GM23338 (cell line): ENCODE results near the gene DCLK1. TPM values are rescaled to one million over a fixed set of nuclear protein-coding genes. Genes with fewer than 3 reads are reported as not detected.

ENCODE experiments used
- ATAC-seq: fragments of 200-7000 bp; cut with Tn5 transposase; 3 replicates; pipeline ENCODE4 v1.9.1; 2020
- DNase-seq: peaks from one replicate; pipeline ENCODE4 v3.0.0-alpha.2; 2015; ENCODE audit warnings: low spot score
- H2AFZ ChIP-seq: fragments of 200-600 bp; sonication (generic); 2 replicates; pipeline ENCODE4 v1.8.0; 2016; ENCODE audit warnings: antibody characterized with exemption, mild to moderate bottlenecking, moderate library complexity
- H3F3A ChIP-seq: fragments of 200-600 bp; sonication (generic); replicated peaks from 2 replicates; pipeline ENCODE4 v1.8.0; 2017; ENCODE audit warnings: antibody characterized with exemption, mixed run types, low read depth
- H3K27ac ChIP-seq: fragments of 200-600 bp; sonication (generic); 2 replicates; pipeline ENCODE4 v1.6.1; 2016; ENCODE audit warnings: low read depth
- H3K27me3 ChIP-seq: fragments of 200-600 bp; sonication (generic); 2 replicates; pipeline ENCODE4 v1.8.0; 2016; ENCODE audit warnings: mild to moderate bottlenecking, mixed run types, moderate library complexity; ENCODE audit not compliant: insufficient read depth
- H3K36me3 ChIP-seq: fragments of 200-600 bp; sonication (generic); 2 replicates; pipeline ENCODE4 v1.8.0; 2016; ENCODE audit warnings: mild to moderate bottlenecking; ENCODE audit not compliant: insufficient read depth
- H3K4me1 ChIP-seq: fragments of 200-600 bp; sonication (generic); 2 replicates; pipeline ENCODE4 v1.8.0; 2016; ENCODE audit warnings: mild to moderate bottlenecking, moderate library complexity; ENCODE audit not compliant: insufficient read depth
- H3K4me2 ChIP-seq: fragments of 200-600 bp; sonication (generic); 2 replicates; pipeline ENCODE4 v1.7.1; 2017; ENCODE audit warnings: mixed run types
- H3K4me3 ChIP-seq: fragments of 200-600 bp; sonication (generic); 2 replicates; pipeline ENCODE4 v1.6.1; 2016; ENCODE audit warnings: mixed run types
- H3K79me2 ChIP-seq: fragments of 200-600 bp; sonication (generic); replicated peaks from 2 replicates; pipeline ENCODE4 v1.8.0; 2017; ENCODE audit warnings: mild to moderate bottlenecking; ENCODE audit not compliant: insufficient read depth
- H3K9me2 ChIP-seq: fragments of 200-600 bp; sonication (generic); 2 replicates; pipeline ENCODE4 v1.8.0; 2017; ENCODE audit not compliant: insufficient read depth
- H4K20me1 ChIP-seq: fragments of 200-600 bp; sonication (generic); replicated peaks from 2 replicates; pipeline ENCODE4 v1.8.0; 2017; ENCODE audit warnings: mild to moderate bottlenecking; ENCODE audit not compliant: insufficient read depth
- H3K27ac Mint-ChIP-seq: 2 replicates; pipeline ENCODE4 v1.8.0; 2020; ENCODE audit warnings: inconsistent platforms, mild to moderate bottlenecking, moderate library complexity, mixed read lengths
- H3K27me3 Mint-ChIP-seq: 3 replicates; pipeline ENCODE4 v1.8.0; 2022; ENCODE audit warnings: low read depth, mild to moderate bottlenecking, moderate library complexity, mixed read lengths, inconsistent platforms; ENCODE audit not compliant: insufficient read depth, poor library complexity
- H3K36me3 Mint-ChIP-seq: 3 replicates; pipeline ENCODE4 v1.8.0; 2021; ENCODE audit warnings: low read depth, mild to moderate bottlenecking, inconsistent platforms, moderate library complexity, mixed read lengths
- H3K4me1 Mint-ChIP-seq: 3 replicates; pipeline ENCODE4 v1.8.0; 2020; ENCODE audit warnings: mild to moderate bottlenecking, inconsistent platforms, mixed read lengths
- H3K4me3 Mint-ChIP-seq: 3 replicates; pipeline ENCODE4 v1.8.0; 2021; ENCODE audit warnings: moderate library complexity, mild to moderate bottlenecking, inconsistent platforms, mixed read lengths
- H3K9me3 Mint-ChIP-seq: 3 replicates; pipeline ENCODE4 v1.8.0; 2020; ENCODE audit warnings: moderate library complexity, mild to moderate bottlenecking, inconsistent platforms, mixed read lengths
- CREB1 ChIP-seq: fragments of 250-450 bp; sonication (Bioruptor Pico); IDR thresholded peaks from 2 replicates; pipeline ENCODE4 v1.5.0; 2020; ENCODE audit warnings: low read depth, mild to moderate bottlenecking, moderate library complexity
- EZH2phosphoT487 ChIP-seq: fragments of 200-600 bp; sonication (generic); IDR thresholded peaks from one replicate; pipeline ENCODE4 v1.8.1; 2018; ENCODE audit warnings: antibody characterized with exemption; ENCODE audit not compliant: unreplicated experiment
- JUNB ChIP-seq: IDR thresholded peaks from one replicate; pipeline ENCODE4 v1.6.1; 2016; ENCODE audit warnings: antibody characterized with exemption; ENCODE audit not compliant: unreplicated experiment
- NANOG ChIP-seq: IDR thresholded peaks from 2 replicates; pipeline ENCODE4 v1.6.1; 2016; ENCODE audit warnings: antibody characterized with exemption, borderline replicate concordance
- STAT1 ChIP-seq: IDR thresholded peaks from one replicate; pipeline ENCODE4 v1.6.1; 2016; ENCODE audit warnings: antibody characterized with exemption; ENCODE audit not compliant: unreplicated experiment
- ZNF114 ChIP-seq: fragments of 250-450 bp; sonication (Bioruptor Pico); IDR thresholded peaks from 2 replicates; pipeline ENCODE4 v1.5.0; 2020; ENCODE audit warnings: mild to moderate bottlenecking, moderate library complexity
- ZNF331 ChIP-seq: fragments of 250-450 bp; sonication (Bioruptor Pico); IDR thresholded peaks from 2 replicates; pipeline ENCODE4 v1.5.0; 2020; ENCODE audit warnings: low read depth, mild to moderate bottlenecking, moderate library complexity
- polyA plus RNA-seq: library from polyadenylated mRNA; unstranded; fragments of >200 nt; fragmentation: Nextera tagmentation; extraction: Ambion mirVana; gene quantifications from 2 replicates; pipeline ENCODE4 v1.2.1, GENCODE V29; 2016
- total RNA-seq: library from RNA; depleted of rRNA; stranded (reverse); fragments of >200 nt; shearing (Covaris generic); gene quantifications from 2 replicates; pipeline ENCODE4 v1.2.3, GENCODE V29; 2014
- TF ChIP-seq, protein P1 (sequence below): IDR thresholded peaks from one replicate; pipeline ENCODE4 v1.6.1; 2018; ENCODE audit warnings: antibody characterized with exemption; ENCODE audit not compliant: unreplicated experiment
- TF ChIP-seq, protein P2 (sequence below): fragments of 250-450 bp; sonication (Bioruptor Pico); IDR thresholded peaks from 2 replicates; pipeline ENCODE4 v1.5.0; 2020; ENCODE audit warnings: mild to moderate bottlenecking, moderate library complexity

DCLK1 gene
- total and polyA plus RNA-seq, 2 experiments from 2014 or later: 13.1 to 57.7 TPM

DNA sequence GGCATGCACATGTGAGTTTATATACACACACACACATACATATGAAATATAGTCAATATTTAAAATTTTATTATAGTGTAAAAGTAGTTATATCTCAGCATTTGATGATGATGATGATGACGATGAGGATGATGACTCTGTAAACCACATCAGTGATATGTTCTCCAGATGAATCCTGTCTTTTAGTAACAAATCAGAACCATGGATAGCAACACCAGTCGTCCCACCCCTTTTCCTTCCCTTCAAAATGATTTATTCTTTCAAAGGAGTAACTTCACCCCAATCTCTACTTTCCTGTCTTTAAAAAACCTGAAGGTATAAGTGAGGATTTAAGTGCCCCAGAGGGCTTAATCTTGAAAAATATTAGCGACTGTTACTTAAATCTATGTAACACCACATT lies 74.1 kb downstream of the DCLK1 start:
- no peak overlapping the region for H2AFZ ChIP-seq
- Mint-ChIP-seq H3K27ac (no peak overlapping the region), H3K4me1 (peaks cover 13% of the 10 kb centered on the region), H3K4me3 (no peak overlapping the region), H3K36me3 (peaks cover 10% of the 10 kb centered on the region; the same call in 2 of the 3 replicates), H3K27me3 (no peaks in the 10 kb centered on the region), H3K9me3 (peaks cover 10% of the 10 kb centered on the region)
- TF ChIP-seq, protein P1, sequence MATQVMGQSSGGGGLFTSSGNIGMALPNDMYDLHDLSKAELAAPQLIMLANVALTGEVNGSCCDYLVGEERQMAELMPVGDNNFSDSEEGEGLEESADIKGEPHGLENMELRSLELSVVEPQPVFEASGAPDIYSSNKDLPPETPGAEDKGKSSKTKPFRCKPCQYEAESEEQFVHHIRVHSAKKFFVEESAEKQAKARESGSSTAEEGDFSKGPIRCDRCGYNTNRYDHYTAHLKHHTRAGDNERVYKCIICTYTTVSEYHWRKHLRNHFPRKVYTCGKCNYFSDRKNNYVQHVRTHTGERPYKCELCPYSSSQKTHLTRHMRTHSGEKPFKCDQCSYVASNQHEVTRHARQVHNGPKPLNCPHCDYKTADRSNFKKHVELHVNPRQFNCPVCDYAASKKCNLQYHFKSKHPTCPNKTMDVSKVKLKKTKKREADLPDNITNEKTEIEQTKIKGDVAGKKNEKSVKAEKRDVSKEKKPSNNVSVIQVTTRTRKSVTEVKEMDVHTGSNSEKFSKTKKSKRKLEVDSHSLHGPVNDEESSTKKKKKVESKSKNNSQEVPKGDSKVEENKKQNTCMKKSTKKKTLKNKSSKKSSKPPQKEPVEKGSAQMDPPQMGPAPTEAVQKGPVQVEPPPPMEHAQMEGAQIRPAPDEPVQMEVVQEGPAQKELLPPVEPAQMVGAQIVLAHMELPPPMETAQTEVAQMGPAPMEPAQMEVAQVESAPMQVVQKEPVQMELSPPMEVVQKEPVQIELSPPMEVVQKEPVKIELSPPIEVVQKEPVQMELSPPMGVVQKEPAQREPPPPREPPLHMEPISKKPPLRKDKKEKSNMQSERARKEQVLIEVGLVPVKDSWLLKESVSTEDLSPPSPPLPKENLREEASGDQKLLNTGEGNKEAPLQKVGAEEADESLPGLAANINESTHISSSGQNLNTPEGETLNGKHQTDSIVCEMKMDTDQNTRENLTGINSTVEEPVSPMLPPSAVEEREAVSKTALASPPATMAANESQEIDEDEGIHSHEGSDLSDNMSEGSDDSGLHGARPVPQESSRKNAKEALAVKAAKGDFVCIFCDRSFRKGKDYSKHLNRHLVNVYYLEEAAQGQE: peak; percentile 80
- TF ChIP-seq JUNB: no peak
- no peak overlapping the region for H3K4me3 ChIP-seq
- H3K79me2 ChIP-seq: no peaks in the 10 kb centered on the region; the same call in 1 of the 2 replicates
- H3K4me2 ChIP-seq: no peak overlapping the region
- H3K9me2 ChIP-seq: no peaks in the 10 kb centered on the region
- H3K4me1 ChIP-seq: peaks cover 21% of the 10 kb centered on the region
- no peaks in the 10 kb centered on the region for H3K27me3 ChIP-seq
- no peak overlapping the region for H3K27ac ChIP-seq
- H3K36me3 ChIP-seq: no peaks in the 10 kb centered on the region
- ATAC-seq: no peak
- no peaks in the 10 kb centered on the region for H4K20me1 ChIP-seq
- H3F3A ChIP-seq: no peaks in the 10 kb centered on the region
- DNase-seq: peak; percentile 55

DNA sequence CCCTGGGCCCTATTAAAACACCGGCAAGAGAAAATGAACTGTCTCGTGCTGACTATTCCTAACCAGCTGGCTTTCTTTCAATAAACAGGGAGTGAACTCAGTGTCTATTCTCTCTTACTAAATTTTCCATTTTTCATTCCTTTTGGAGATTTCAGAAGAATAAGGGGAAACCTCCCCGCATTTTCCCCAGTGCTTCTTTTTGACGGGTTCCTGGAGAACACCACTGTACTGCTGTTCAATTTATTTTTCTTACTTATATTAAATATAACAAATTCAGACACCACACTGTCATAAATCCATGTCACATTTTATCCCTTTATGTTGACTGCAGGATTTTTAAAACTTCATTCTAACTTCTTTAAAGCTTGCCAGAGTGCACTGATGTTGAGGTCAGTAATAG lies 75.8 kb downstream of the DCLK1 start:
- Mint-ChIP-seq H3K4me3 (no peak overlapping the region), H3K4me1 (peaks cover 8% of the 10 kb centered on the region), H3K9me3 (peaks cover 10% of the 10 kb centered on the region), H3K27me3 (no peaks in the 10 kb centered on the region), H3K36me3 (peaks cover 10% of the 10 kb centered on the region; the same call in 2 of the 3 replicates), H3K27ac (no peak overlapping the region)
- H3K4me1 ChIP-seq: peaks cover 16% of the 10 kb centered on the region; the same call in 1 of the 2 replicates
- TF ChIP-seq ZNF114 (CRISPR knock-in tag) (no peak), NANOG (no peak), EZH2phosphoT487 (no peak), CREB1 (no peak), ZNF331 (CRISPR knock-in tag) (no peak), STAT1 (no peak)
- TF ChIP-seq, protein P2, sequence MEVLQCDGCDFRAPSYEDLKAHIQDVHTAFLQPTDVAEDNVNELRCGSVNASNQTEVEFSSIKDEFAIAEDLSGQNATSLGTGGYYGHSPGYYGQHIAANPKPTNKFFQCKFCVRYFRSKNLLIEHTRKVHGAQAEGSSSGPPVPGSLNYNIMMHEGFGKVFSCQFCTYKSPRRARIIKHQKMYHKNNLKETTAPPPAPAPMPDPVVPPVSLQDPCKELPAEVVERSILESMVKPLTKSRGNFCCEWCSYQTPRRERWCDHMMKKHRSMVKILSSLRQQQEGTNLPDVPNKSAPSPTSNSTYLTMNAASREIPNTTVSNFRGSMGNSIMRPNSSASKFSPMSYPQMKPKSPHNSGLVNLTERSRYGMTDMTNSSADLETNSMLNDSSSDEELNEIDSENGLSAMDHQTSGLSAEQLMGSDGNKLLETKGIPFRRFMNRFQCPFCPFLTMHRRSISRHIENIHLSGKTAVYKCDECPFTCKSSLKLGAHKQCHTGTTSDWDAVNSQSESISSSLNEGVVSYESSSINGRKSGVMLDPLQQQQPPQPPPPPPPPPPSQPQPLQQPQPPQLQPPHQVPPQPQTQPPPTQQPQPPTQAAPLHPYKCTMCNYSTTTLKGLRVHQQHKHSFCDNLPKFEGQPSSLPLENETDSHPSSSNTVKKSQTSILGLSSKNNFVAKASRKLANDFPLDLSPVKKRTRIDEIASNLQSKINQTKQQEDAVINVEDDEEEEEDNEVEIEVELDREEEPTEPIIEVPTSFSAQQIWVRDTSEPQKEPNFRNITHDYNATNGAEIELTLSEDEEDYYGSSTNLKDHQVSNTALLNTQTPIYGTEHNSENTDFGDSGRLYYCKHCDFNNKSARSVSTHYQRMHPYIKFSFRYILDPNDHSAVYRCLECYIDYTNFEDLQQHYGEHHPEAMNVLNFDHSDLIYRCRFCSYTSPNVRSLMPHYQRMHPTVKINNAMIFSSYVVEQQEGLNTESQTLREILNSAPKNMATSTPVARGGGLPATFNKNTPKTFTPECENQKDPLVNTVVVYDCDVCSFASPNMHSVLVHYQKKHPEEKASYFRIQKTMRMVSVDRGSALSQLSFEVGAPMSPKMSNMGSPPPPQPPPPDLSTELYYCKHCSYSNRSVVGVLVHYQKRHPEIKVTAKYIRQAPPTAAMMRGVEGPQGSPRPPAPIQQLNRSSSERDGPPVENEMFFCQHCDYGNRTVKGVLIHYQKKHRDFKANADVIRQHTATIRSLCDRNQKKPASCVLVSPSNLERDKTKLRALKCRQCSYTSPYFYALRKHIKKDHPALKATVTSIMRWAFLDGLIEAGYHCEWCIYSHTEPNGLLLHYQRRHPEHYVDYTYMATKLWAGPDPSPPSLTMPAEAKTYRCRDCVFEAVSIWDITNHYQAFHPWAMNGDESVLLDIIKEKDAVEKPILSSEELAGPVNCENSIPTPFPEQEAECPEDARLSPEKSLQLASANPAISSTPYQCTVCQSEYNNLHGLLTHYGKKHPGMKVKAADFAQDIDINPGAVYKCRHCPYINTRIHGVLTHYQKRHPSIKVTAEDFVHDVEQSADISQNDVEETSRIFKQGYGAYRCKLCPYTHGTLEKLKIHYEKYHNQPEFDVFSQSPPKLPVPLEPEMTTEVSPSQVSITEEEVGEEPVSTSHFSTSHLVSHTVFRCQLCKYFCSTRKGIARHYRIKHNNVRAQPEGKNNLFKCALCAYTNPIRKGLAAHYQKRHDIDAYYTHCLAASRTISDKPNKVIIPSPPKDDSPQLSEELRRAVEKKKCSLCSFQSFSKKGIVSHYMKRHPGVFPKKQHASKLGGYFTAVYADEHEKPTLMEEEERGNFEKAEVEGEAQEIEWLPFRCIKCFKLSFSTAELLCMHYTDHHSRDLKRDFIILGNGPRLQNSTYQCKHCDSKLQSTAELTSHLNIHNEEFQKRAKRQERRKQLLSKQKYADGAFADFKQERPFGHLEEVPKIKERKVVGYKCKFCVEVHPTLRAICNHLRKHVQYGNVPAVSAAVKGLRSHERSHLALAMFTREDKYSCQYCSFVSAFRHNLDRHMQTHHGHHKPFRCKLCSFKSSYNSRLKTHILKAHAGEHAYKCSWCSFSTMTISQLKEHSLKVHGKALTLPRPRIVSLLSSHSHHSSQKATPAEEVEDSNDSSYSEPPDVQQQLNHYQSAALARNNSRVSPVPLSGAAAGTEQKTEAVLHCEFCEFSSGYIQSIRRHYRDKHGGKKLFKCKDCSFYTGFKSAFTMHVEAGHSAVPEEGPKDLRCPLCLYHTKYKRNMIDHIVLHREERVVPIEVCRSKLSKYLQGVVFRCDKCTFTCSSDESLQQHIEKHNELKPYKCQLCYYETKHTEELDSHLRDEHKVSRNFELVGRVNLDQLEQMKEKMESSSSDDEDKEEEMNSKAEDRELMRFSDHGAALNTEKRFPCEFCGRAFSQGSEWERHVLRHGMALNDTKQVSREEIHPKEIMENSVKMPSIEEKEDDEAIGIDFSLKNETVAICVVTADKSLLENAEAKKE (CRISPR knock-in tag): no peak
- no peaks in the 10 kb centered on the region for H3K9me2 ChIP-seq
- no peak for DNase-seq
- H3F3A ChIP-seq: no peaks in the 10 kb centered on the region
- no peaks in the 10 kb centered on the region for H3K27me3 ChIP-seq
- H3K36me3 ChIP-seq: no peaks in the 10 kb centered on the region
- H4K20me1 ChIP-seq: no peaks in the 10 kb centered on the region
- H3K27ac ChIP-seq: no peak overlapping the region
- no peak for ATAC-seq
- H3K4me2 ChIP-seq: no peak overlapping the region
- no peaks in the 10 kb centered on the region; the same call in 1 of the 2 replicates for H3K79me2 ChIP-seq
- no peak overlapping the region for H2AFZ ChIP-seq
- H3K4me3 ChIP-seq: no peak overlapping the region
